Fibroblast of lung (primary cell): ENCODE data around the gene SNX20. TPM values are rescaled to one million over a fixed set of nuclear protein-coding genes. Genes with fewer than 3 reads are reported as not detected.
A peak's percentile ranks its signal among the peaks of the same experiment; 100 is the strongest.

Source experiments
- DNase-seq, 2 donors: peaks; one replicate each; pipeline versions ENCODE4 v3.0.0 to v3.0.0-alpha.2; 2010; ENCODE audit warnings: low read depth in 2 of 2
- H2AFZ ChIP-seq: 2 replicates; pipeline ENCODE4 v1.5.1; 2012; ENCODE audit warnings: low read length, control low read depth, inconsistent platforms
- H3K27ac ChIP-seq: 2 replicates; pipeline ENCODE4 v1.5.1; 2011; ENCODE audit warnings: low read length, control low read depth; ENCODE audit not compliant: insufficient read depth
- H3K27me3 ChIP-seq: 2 replicates; pipeline ENCODE4 v1.5.1; 2011; ENCODE audit warnings: mild to moderate bottlenecking, low read length; ENCODE audit not compliant: control insufficient read depth, insufficient read depth
- H3K36me3 ChIP-seq: 2 replicates; pipeline ENCODE4 v1.5.1; 2011; ENCODE audit warnings: low read length; ENCODE audit not compliant: control insufficient read depth, insufficient read depth
- H3K4me1 ChIP-seq: 2 replicates; pipeline ENCODE4 v1.5.1; 2011; ENCODE audit warnings: low read length; ENCODE audit not compliant: control insufficient read depth, insufficient read depth; ENCODE audit errors: extremely low read depth
- H3K4me2 ChIP-seq: 2 replicates; pipeline ENCODE4 v1.5.1; 2011; ENCODE audit warnings: low read length, control low read depth; ENCODE audit not compliant: insufficient read depth; ENCODE audit errors: extremely low read depth
- H3K4me3 ChIP-seq, 4 experiments: fragments of 200-600 bp in 1 of 4; sonication (generic) in 1 of 4; replicated peaks in 1 of 4; 2 replicates each; pipeline ENCODE4 v1.5.1; 2011 to 2016; ENCODE audit warnings: low read length in 4 of 4, low read depth in 3 of 4, mild to moderate bottlenecking in 3 of 4, control low read depth in 2 of 4, inconsistent platforms in 1 of 4, mixed read lengths in 1 of 4; ENCODE audit not compliant: insufficient read depth in 1 of 4; ENCODE audit errors: control extremely low read depth in 1 of 4
- H3K79me2 ChIP-seq: 2 replicates; pipeline ENCODE4 v1.5.1; 2012; ENCODE audit warnings: mild to moderate bottlenecking, low read length, inconsistent platforms; ENCODE audit not compliant: control insufficient read depth, insufficient read depth
- H3K9ac ChIP-seq: 2 replicates; pipeline ENCODE4 v1.5.1; 2011; ENCODE audit warnings: mild to moderate bottlenecking, low read length, control low read depth; ENCODE audit not compliant: insufficient read depth
- H3K9me3 ChIP-seq: 2 replicates; pipeline ENCODE4 v1.5.1; 2012; ENCODE audit warnings: low read depth, low read length; ENCODE audit not compliant: control insufficient read depth, insufficient read depth
- H4K20me1 ChIP-seq: 2 replicates; pipeline ENCODE4 v1.5.1; 2011; ENCODE audit warnings: low read length; ENCODE audit not compliant: control insufficient read depth, insufficient read depth; ENCODE audit errors: extremely low read depth
- CTCF ChIP-seq, 2 donors: IDR thresholded peaks in 1 of 2; conservative IDR thresholded peaks in 1 of 2; 1 replicate in 1 of 2; 2 replicates in 1 of 2; pipeline ENCODE4 v1.5.1; 2011 to 2012; ENCODE audit warnings: low read length in 2 of 2, control low read depth in 1 of 2, inconsistent platforms in 1 of 2, low read depth in 1 of 2, mild to moderate bottlenecking in 1 of 2
- EZH2 ChIP-seq: IDR thresholded peaks from 2 replicates; pipeline ENCODE4 v1.5.1; 2012; ENCODE audit warnings: low read length, control low read depth, mild to moderate bottlenecking; ENCODE audit errors: missing control alignments
- polyA plus RNA-seq, 2 donors: library from polyadenylated mRNA; depleted of rRNA in 1 of 2; stranded (reverse) in 1 of 2; unstranded in 1 of 2; fragments of >200 nt; gene quantifications; 2 replicates each; pipeline ENCODE4 v1.2.1, GENCODE V29; 2011 to 2012; ENCODE audit warnings: missing spikeins in 1 of 2
- total RNA-seq: library from RNA; depleted of rRNA; stranded (reverse); fragments of >200 nt; gene quantifications from 2 replicates; pipeline ENCODE4 v1.2.1, GENCODE V29; 2014

The SNX20 gene
- total and polyA plus RNA-seq, 2 donors (not counting 1 experiment from before 2014, with no cell fraction given) = not detected

DNA sequence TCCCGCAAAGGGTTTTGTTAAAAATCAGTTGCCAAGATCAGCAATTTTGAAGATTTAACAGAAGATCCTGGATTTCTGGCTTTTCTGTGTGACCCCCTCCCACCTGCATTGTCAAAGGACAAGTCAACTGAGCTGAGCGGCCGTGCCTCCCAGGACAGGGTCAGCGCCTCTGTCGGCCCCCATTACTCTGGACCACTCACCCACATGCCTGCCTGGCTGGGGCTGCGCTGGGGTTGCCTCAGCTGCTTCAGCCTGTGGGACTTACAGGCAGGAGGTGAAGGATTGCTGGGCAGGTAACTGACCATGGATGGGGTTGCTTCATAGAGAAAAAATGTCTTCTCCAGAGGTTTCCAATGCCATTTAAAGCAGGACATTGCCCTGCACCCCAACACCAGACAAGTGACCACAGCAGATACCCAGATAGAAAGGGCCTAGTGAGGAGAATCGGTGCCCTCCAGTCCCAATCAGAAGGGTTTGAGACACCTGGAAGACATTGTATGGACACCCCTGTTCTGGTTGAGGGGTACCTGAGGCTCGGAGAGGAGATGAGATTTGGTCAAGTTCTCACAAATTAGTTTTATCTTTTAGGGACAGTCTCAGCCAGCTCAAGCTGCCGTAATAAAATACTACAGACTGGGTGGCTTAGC lies 52.8 kb downstream of the SNX20 start:
- TF ChIP-seq EZH2 (no peak), CTCF (conservative IDR thresholded peaks at IDR 0.05 in 1 of 2, IDR thresholded peaks at IDR 0.05 in 1 of 2; ENCODE audit: low read depth in 1 of 2, low read length in 2 of 2) (no peak)
- no peak overlapping the region for H3K4me3 ChIP-seq
- no peaks in the 10 kb centered on the region for H3K79me2 ChIP-seq
- no peak overlapping the region for H3K27ac ChIP-seq
- no peaks in the 10 kb centered on the region for H4K20me1 ChIP-seq
- H3K4me2 ChIP-seq = no peak overlapping the region
- no peak overlapping the region for H3K9ac ChIP-seq
- no peaks in the 10 kb centered on the region for H3K9me3 ChIP-seq
- H3K27me3 ChIP-seq = no peaks in the 10 kb centered on the region
- H2AFZ ChIP-seq = no peak overlapping the region
- H3K4me1 ChIP-seq = no peaks in the 10 kb centered on the region
- DNase-seq = no peak
- no peaks in the 10 kb centered on the region for H3K36me3 ChIP-seq

DNA sequence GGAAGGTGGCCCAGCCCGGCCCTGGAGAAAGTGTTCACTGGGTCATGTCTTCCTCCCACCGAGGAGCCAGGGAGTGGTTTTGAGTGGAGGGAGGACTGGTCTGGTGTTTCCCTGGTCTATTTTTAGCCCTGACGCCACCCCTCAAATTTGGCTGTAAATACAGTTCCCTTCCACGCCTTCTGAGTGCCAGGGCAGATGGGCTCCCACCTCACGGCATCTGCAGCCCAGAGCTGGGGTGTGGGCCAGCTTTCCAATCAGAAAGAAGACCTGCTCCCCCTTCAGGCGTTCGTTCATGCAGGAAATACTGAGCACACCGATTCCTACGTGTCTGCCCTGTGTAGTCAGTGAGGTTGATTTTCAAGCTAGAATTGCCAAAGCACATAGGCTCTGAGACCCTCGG lies 53.7 kb downstream of the SNX20 start:
- Histone ChIP-seq H3K9ac (no peak overlapping the region), H3K9me3 (no peaks in the 10 kb centered on the region), H3K4me3 (no peak overlapping the region), H2AFZ (no peak overlapping the region), H4K20me1 (no peaks in the 10 kb centered on the region), H3K27ac (no peak overlapping the region), H3K79me2 (no peaks in the 10 kb centered on the region), H3K4me1 (no peaks in the 10 kb centered on the region), H3K27me3 (no peaks in the 10 kb centered on the region), H3K4me2 (no peak overlapping the region), H3K36me3 (no peaks in the 10 kb centered on the region)
- TF ChIP-seq CTCF (conservative IDR thresholded peaks at IDR 0.05 in 1 of 2, IDR thresholded peaks at IDR 0.05 in 1 of 2; ENCODE audit: low read depth in 1 of 2, low read length in 2 of 2) = peak; percentile 43 to 49
- no peak for TF ChIP-seq EZH2
- DNase-seq = peak; percentile 37 to 41

DNA sequence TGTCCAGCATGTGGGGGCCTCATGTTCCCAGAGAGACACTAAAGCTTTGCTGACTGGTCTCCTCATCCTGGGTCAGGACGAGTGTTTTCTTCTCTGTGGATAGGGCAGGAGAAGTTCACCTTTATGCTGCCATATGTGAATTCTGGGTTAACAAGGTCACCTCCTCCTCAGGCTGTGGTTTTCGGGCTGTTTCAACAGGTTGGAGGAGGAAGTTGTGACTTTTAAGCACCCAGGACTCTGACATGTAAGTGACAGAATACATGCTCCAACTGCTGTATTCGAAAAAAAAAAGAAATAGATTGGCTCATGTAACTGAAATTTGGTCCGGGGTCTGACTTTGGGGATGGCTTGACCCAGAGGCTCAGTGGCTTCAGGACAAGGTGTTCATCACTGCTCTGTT lies 54.2 kb downstream of the SNX20 start:
- H3K79me2 ChIP-seq = no peaks in the 10 kb centered on the region
- DNase-seq = no peak
- H3K9me3 ChIP-seq = no peaks in the 10 kb centered on the region
- no peak overlapping the region for H3K27ac ChIP-seq
- no peaks in the 10 kb centered on the region for H3K4me1 ChIP-seq
- H3K4me2 ChIP-seq = no peak overlapping the region
- no peak overlapping the region for H3K9ac ChIP-seq
- no peaks in the 10 kb centered on the region for H4K20me1 ChIP-seq
- H3K27me3 ChIP-seq = no peaks in the 10 kb centered on the region
- TF ChIP-seq CTCF (conservative IDR thresholded peaks at IDR 0.05 in 1 of 2, IDR thresholded peaks at IDR 0.05 in 1 of 2; ENCODE audit: low read depth in 1 of 2, low read length in 2 of 2) (no peak), EZH2 (no peak)
- no peak overlapping the region for H3K4me3 ChIP-seq
- no peak overlapping the region for H2AFZ ChIP-seq
- no peaks in the 10 kb centered on the region for H3K36me3 ChIP-seq
